Muscle of leg (tissue), 11 donors: Measurements from ENCODE around the gene CFAP157. TPM values are rescaled to one million over a fixed set of nuclear protein-coding genes. Genes with fewer than 3 reads are reported as not detected.

Experiments
- DNase-seq: peaks from one replicate; pipeline ENCODE4 v3.0.0; 2013
- H3K27ac ChIP-seq: one replicate; pipeline ENCODE4 v1.5.1; 2013; ENCODE audit warnings: mild to moderate bottlenecking, low read length, control low read depth
- H3K27me3 ChIP-seq: one replicate; pipeline ENCODE4 v1.6.1; 2013; ENCODE audit warnings: low read length; ENCODE audit not compliant: control insufficient read depth, insufficient read depth
- H3K36me3 ChIP-seq: one replicate; pipeline ENCODE4 v1.6.1; 2013; ENCODE audit warnings: low read length; ENCODE audit not compliant: control insufficient read depth, insufficient read depth
- H3K4me1 ChIP-seq: one replicate; pipeline ENCODE4 v1.6.1; 2013; ENCODE audit warnings: low read length; ENCODE audit not compliant: control insufficient read depth, insufficient read depth
- H3K4me3 ChIP-seq: one replicate; pipeline ENCODE4 v1.5.1; 2013; ENCODE audit warnings: low read length, control low read depth
- H3K9me3 ChIP-seq: replicated peaks from 2 replicates; pipeline ENCODE4 v1.6.1; 2013; ENCODE audit warnings: low read depth, low read length; ENCODE audit not compliant: control insufficient read depth
- WGBS: methylation state at CpG from one replicate; pipeline ENCODE4 v1.1.5; 2013; ENCODE audit warnings: missing lambda C conversion rate; ENCODE audit not compliant: insufficient coverage; 5-methylcytosine and 5-hydroxymethylcytosine counted together
- polyA plus RNA-seq, 8 donors: library from polyadenylated mRNA; unstranded; fragments of 120-200 nt; gene quantifications; one replicate each; pipeline versions ENCODE4 v1.2.1 to v1.2.3, GENCODE V29; 2013; ENCODE audit warnings: inconsistent platforms in 1 of 8, low replicate concordance in 1 of 8; ENCODE audit not compliant: insufficient read length in 8 of 8, insufficient read depth in 1 of 8
- total RNA-seq: library from RNA; stranded (reverse); fragments of 120-200 nt; gene quantifications from one replicate; pipeline ENCODE4 v1.2.4, GENCODE V29; 2013

CFAP157 gene
- total and polyA plus RNA-seq, 9 donors, result 0.84 to 2.4 (median 1.3) TPM; not detected in 1

- Histone ChIP-seq H3K36me3 (peaks cover 7% of the 10 kb centered on the region), H3K9me3 (no peaks in the 10 kb centered on the region), H3K4me3 (peak overlapping the region; percentile 76), H3K27me3 (no peaks in the 10 kb centered on the region), H3K27ac (no peak overlapping the region), H3K4me1 (peaks cover 35% of the 10 kb centered on the region)
- no peak for DNase-seq
- 73% methylated on average over 16 of the region's 19 CpGs for WGBS
Observed at GRCh38 chr9:127714020-127714750, 7.4 kb downstream of the CFAP157 start.

DNA sequence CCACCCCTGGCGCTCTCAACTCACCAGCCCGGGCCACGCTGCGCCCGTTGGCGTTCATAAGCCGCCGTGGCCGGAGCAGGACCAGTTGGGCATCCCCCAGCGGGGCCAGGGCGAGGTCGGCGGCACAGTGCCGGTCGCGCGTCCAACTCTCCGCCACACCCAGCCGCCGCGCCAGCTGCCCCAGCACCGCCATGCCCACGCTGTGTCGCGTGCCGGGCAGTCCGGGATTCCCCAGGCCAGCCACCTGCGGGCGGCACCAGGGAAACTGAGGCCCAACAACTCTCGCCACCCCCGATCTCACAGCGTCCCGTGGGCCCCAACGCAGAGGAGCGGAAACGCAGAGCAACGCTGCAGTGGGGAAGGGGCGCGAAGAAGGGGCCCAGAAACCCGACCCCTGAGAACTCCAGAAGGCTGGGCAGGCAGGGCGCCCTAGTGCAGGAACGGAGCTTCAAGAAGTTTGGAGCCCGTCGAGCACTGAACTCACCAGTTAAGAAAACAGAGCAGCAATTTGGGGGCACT is 8.2 kb downstream of the CFAP157 start:
- DNase-seq, result no peak

GRCh38 chr9:127715470-127716337 is 8.9 kb downstream of the CFAP157 start, which contains the start of the genes PTRH1 and TTC16:
TSS of gene PTRH1 (minus strand) at chr9:127715663. CDS start at chr9:127715639, 24 bp downstream.
TSS of gene TTC16 (plus strand) at chr9:127716079. CDS start at chr9:127716146, 67 bp downstream.
- no peaks in the 10 kb centered on the region for H3K27me3 ChIP-seq
- WGBS, result 1% methylated on average over 52 of the region's 65 CpGs
- H3K9me3 ChIP-seq, result no peaks in the 10 kb centered on the region
- H3K4me3 ChIP-seq, result peak within 1 kb of the TSS; percentile 76
- DNase-seq, result peak; percentile 99
- H3K27ac ChIP-seq, result peak within 1 kb of the TSS; percentile 92
- H3K4me1 ChIP-seq, result peaks cover 30% of the 10 kb centered on the region
- H3K36me3 ChIP-seq, result peaks cover 7% of the 10 kb centered on the region

More for the DNA sequence above, 8.2 kb downstream of the CFAP157 start:
- no peaks in the 10 kb centered on the region for H3K27me3 ChIP-seq
- peaks cover 35% of the 10 kb centered on the region for H3K4me1 ChIP-seq
- peak overlapping the region; percentile 76 for H3K4me3 ChIP-seq
- H3K9me3 ChIP-seq, result no peaks in the 10 kb centered on the region
- H3K36me3 ChIP-seq, result peaks cover 7% of the 10 kb centered on the region
- under 1% methylated on average over 43 of the region's 44 CpGs for WGBS
- peak overlapping the region; percentile 92 for H3K27ac ChIP-seq

DNA sequence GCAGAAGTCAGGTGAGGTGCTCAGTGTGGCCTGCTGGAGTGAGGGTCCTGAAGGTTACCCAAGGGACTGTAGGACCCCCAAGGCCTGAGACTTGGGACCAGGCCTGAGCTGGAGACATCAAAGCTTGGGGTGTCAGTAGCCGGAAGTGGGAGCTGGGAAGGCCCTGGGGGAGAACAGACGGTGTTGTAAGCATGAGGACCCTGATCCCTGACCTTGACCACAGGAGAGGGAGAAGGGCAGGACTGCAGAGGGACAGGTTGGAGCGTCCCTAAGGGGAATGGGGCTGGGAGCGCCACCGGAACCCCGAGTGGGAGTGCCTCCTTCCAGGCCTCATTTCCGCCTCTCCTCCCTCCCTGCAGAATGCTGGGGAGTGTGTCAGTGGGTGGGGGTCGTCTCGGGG is 9.6 kb downstream of the CFAP157 start:
- no peaks in the 10 kb centered on the region for H3K9me3 ChIP-seq
- 80% methylated on average over 4 of the region's 9 CpGs for WGBS
- peak overlapping the region; percentile 83 for H3K27ac ChIP-seq
- DNase-seq, result no peak
- H3K36me3 ChIP-seq, result peaks cover 7% of the 10 kb centered on the region
- H3K4me3 ChIP-seq, result peak overlapping the region; percentile 76
- peaks cover 24% of the 10 kb centered on the region for H3K4me1 ChIP-seq
- H3K27me3 ChIP-seq, result no peaks in the 10 kb centered on the region

GRCh38 chr9:127717766-127718165 is 11.0 kb downstream of the CFAP157 start:
- Histone ChIP-seq H3K27me3 (no peaks in the 10 kb centered on the region), H3K27ac (no peak overlapping the region), H3K9me3 (no peaks in the 10 kb centered on the region), H3K4me1 (peaks cover 13% of the 10 kb centered on the region), H3K36me3 (peaks cover 3% of the 10 kb centered on the region), H3K4me3 (no peak overlapping the region)
- 82% methylated on average over 2 of the region's 5 CpGs for WGBS
- no peak for DNase-seq

DNA sequence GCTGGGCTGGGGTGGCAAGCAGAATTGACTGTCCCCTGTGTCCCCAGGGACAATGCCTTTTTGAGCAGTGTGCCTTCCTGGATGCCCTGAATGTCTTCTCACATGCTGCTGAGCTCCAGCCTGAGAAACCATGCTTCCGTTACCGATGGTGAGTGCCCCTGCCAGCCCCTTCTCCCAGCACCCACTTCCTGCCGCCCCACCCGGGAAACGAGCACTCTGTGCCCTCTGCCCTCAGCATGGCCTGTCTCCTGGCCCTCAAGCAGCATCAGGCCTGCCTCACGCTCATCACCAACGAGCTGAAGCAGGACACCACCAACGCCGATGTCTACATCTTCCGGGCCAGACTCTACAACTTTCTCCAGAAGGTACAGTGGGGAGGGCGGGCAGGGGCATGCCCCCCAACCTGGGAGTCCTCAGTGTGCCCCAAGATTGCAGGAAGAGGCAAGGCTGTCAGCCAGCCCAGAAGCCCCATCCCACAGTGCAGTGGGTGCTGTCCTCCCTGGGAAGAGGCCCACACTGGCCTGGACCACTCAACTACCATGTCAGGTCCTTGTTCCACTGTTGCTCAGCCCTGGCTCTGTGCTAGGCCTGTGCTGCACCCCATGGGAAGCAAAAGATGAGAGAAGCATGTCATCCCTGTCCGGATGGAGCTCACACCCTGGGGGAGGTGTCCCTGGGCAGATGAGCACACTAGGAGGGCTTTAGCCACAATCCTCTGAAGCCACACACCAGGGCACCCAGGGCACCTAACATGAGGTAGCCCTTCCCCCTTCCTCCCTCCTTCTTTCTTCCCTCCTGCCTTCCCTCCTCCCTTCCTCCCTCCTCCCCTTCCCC is 13.5 kb downstream of the CFAP157 start:
- 86% methylated on average over 11 of the region's 12 CpGs for WGBS

DNA sequence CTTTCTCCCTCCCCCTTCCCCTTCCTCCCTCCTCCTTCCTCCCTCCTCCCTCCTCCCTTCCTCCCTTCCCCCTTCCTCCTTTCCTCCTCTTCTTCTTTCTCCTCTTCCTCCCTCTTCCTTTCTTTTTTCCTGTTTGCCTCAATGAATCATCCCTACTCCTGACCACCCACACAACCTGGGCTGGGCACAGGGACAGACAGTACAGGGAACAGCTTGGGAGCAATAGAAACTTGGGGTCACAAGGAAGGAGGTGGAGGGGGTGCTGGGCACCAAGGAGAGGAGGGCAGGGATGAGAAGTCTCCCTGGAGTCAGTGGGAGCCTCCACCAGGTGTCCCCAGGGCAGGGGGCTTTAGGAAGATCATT is 14.1 kb downstream of the CFAP157 start:
- H3K27me3 ChIP-seq, result no peaks in the 10 kb centered on the region
- H3K4me3 ChIP-seq, result no peak overlapping the region
- no peak overlapping the region for H3K27ac ChIP-seq
- H3K4me1 ChIP-seq, result peaks cover 17% of the 10 kb centered on the region
- H3K36me3 ChIP-seq, result no peaks in the 10 kb centered on the region
- no peak for DNase-seq
- H3K9me3 ChIP-seq, result no peaks in the 10 kb centered on the region

More for the DNA sequence above, 13.5 kb downstream of the CFAP157 start:
- Histone ChIP-seq H3K36me3 (no peaks in the 10 kb centered on the region), H3K4me1 (peaks cover 17% of the 10 kb centered on the region), H3K4me3 (no peak overlapping the region), H3K9me3 (no peaks in the 10 kb centered on the region), H3K27ac (no peak overlapping the region), H3K27me3 (no peaks in the 10 kb centered on the region)
- DNase-seq, result no peak

DNA sequence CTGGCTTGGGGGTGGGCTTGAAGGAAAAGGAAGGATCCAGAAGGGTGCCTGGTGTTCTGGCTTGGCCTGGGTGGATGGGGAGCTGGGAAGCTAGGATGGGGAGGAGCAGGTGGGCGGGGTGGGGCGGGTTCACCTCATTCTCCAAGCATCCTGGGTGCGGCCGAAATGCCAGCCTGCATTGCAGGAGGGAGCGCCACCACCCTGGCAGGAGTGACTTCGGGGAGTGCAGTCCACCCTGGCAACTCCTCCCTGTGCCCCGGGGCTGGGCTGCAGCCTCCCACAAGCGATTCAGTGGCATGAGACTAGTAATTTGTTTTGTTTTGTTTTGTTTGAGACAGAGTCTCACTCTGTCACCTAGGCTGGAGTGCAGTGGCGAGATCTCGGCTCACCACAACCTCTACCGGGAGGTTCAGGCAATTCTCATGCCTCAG is 14.6 kb downstream of the CFAP157 start:
- H3K27ac ChIP-seq, result no peak overlapping the region
- H3K36me3 ChIP-seq, result no peaks in the 10 kb centered on the region
- WGBS, result 56% methylated on average over 10 of the region's 11 CpGs
- no peaks in the 10 kb centered on the region for H3K27me3 ChIP-seq
- no peak for DNase-seq
- H3K4me3 ChIP-seq, result no peak overlapping the region
- H3K9me3 ChIP-seq, result no peaks in the 10 kb centered on the region
- peaks cover 12% of the 10 kb centered on the region for H3K4me1 ChIP-seq

DNA sequence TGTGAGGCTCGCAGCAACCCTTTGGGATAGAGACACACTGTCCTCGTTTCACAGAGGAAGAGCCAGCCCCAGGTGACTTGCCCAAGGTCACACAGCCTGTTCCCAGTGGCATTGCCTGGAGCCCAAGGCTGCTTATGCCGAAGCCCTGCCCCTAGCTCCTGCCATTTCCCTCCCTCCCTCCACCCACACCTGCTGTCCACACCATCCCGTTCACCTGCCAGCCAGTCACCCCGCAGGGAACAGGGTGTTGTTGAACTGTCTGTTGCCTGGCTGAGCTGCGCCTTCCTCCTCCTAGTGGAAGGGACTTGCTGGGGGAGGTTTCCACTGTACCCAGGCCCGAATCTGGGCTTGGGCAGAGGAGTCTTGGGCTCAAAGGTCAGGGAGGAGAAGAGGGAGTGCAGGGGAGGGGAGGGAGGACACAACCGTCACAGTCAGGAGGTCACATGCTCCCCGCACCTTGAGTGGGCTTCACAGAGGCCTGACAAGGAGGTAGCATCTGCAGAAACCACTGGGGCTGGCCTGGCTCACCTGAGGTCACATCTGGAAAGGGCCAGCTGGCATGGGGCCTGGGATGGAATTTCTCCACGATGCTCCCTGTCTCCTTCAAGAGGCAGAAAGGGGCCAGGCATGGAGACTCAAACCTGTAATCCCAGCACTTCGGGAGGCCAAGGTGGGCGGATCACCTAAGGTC is 15.4 kb downstream of the CFAP157 start:
- Histone ChIP-seq H3K4me3 (no peak overlapping the region), H3K27me3 (no peaks in the 10 kb centered on the region), H3K27ac (no peak overlapping the region), H3K36me3 (no peaks in the 10 kb centered on the region), H3K4me1 (peaks cover 11% of the 10 kb centered on the region), H3K9me3 (no peaks in the 10 kb centered on the region)
- no peak for DNase-seq
- 67% methylated on average over 6 of the region's 12 CpGs for WGBS
